Measurements from ENCODE around the gene LRP1.

LRP1 gene

GRCh38 chr12:57254506-57255280 is 126.4 kb downstream of the LRP1 start:
- DNase-seq (ENCODE audit: low read depth in 2 of 2) = no peak

DNA sequence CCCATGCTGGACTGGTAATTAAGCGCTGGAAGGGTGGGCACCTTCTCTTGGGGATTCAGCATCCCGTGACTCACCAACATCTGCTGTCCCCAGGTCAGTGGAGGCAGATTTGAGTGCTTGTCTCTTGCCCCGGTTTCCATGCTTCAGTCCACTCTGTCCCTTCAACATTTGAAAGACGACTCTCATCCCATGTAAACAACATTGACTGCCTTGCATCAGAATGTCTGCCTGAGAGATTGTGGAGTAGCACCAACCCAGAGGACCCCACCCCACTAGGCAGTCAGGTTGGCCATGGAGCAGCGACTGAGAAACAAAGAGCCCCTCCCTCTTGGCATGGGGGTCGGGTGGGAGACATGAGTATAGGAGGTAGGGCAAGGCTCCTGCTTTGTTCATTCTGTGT is 127.6 kb downstream of the LRP1 start:
- DNase-seq (ENCODE audit: low read depth in 2 of 2) = no peak

DNA sequence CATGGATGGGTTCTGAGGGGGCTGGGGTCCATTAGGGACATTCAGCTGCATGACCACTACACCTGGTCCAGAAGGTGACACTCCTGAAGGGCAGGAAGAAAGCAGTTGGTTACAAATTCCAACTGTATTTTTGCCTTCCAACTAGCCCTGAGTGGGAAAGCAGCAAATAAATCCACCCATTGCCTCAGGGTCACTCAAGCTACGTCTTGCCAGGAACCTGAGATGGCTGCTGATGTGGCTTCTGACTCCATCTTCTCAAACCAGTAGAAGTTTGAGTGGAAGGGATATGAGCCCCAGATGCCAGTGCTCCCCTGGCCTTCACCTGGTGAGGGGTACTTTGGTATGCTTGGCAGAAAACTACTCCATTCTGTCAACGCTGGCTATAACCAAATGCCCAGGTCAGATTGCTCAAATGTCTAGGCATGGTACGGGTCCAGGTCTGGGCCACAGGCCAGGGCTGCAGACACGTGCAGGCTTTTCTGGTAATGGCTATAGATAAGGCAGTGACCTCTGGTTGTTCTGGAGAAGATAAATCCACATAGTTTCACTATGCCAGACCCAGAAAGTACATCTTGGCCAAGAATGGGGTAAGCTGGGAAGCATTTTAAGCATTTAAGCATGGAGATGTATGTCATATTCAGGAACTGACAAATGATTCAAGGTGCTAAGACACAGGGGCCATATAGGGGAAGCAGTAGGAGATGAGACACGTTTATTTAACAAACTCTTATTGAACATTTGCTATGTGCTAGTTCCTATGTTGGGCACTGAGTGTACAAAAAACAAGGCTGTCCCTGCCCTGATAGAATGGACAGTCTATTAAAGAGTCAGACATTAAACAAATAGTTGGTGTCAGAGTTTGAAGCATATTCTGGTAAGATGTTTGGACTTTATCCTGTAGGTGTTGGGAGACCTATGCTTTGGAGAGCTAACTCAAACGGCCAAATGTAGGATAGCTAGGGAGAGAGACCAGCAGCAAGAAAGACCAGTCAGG is 131.0 kb downstream of the LRP1 start:
- DNase-seq (ENCODE audit: low read depth in 2 of 2) = no peak

- no peak for DNase-seq (ENCODE audit: low read depth in 2 of 2)
These were observed 132.1 kb downstream of the LRP1 start for GRCh38 chr12:57260366-57260765.

- no peak for DNase-seq (ENCODE audit: low read depth in 2 of 2)
These were observed 133.2 kb downstream of the LRP1 start for GRCh38 chr12:57261428-57261865.

DNA sequence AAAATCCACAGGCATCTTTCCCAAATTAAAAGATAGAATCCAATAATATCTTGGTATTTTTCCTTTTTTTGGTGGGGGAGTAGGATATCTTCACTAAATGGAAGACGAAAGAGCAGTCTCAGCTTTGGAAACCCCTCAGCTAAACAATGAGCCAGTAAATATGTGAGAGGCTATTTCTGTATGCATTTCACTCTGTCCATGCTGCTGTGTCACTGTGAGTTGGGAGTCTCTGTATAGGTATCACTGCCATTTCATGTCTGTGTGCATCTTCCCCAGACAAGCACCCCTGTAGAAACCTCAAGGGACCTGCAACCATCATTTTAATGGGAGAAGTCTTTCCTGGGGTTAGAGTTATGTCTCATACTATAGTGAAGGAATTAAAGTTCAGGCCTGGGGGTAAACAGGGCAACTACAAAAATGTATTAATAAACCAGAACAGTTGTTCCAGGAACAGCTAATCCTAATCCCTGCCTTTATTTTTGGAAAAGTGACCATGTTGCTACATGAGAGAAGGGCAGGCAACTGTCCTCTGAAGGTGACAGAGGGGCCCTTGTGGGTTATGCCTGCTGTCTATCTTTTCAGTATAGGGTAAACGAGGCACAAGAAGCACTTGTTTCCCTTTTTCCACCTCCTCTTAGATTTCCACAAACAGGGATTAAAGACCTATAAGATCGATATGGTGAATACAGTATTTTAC is 134.0 kb downstream of the LRP1 start:
- no peak for DNase-seq (ENCODE audit: low read depth in 2 of 2)
